RWPE1 (cell line): ENCODE data around the gene CDH16.
A peak's percentile ranks its signal among the peaks of the same experiment; 100 is the strongest.

Source experiments
- CTCF ChIA-PET: fragments of 350-600 bp; sonication (Branson Sonifier 250); formaldehyde crosslinking; extraction: SDS; loops from one replicate; lab custom pipeline; 2021; lab: Yijun Ruan, JAX
- POLR2A ChIA-PET: fragments of 400-600 bp; formaldehyde crosslinking; extraction: SDS; loops from one replicate; lab custom pipeline; 2020; ENCODE audit warnings: antibody characterized with exemption; ENCODE audit not compliant: low non-redundant PET; lab: Yijun Ruan, JAX
- DNase-seq: peaks from one replicate; pipeline ENCODE4 v3.0.0; 2012; ENCODE audit warnings: low spot score
- H3K27ac ChIP-seq: fragments of 450-650 bp; 2 replicates; pipeline ENCODE4 v1.5.1; 2017
- TF ChIP-seq, protein P1 (sequence below): fragments of 450-650 bp; conservative IDR thresholded peaks from 2 replicates; pipeline ENCODE4 v1.5.1; 2017; ENCODE audit warnings: low read depth, mild to moderate bottlenecking

The CDH16 gene

GRCh38 chr16:66904846-66905632 is 13.6 kb downstream of the CDH16 start:
- POLR2A ChIA-PET = no interaction called here
- CTCF ChIA-PET = interaction anchor here (2.8 kb wide), 1 partner anchor 10 kb away, joined by 23 read pairs; no protein-coding TSS in a partner anchor
- H3K27ac ChIP-seq = 0 out of 2 replicates have a peak overlapping the region, but pooled peaks have one; percentile 5
- DNase-seq = no peak
- TF ChIP-seq, protein P1, sequence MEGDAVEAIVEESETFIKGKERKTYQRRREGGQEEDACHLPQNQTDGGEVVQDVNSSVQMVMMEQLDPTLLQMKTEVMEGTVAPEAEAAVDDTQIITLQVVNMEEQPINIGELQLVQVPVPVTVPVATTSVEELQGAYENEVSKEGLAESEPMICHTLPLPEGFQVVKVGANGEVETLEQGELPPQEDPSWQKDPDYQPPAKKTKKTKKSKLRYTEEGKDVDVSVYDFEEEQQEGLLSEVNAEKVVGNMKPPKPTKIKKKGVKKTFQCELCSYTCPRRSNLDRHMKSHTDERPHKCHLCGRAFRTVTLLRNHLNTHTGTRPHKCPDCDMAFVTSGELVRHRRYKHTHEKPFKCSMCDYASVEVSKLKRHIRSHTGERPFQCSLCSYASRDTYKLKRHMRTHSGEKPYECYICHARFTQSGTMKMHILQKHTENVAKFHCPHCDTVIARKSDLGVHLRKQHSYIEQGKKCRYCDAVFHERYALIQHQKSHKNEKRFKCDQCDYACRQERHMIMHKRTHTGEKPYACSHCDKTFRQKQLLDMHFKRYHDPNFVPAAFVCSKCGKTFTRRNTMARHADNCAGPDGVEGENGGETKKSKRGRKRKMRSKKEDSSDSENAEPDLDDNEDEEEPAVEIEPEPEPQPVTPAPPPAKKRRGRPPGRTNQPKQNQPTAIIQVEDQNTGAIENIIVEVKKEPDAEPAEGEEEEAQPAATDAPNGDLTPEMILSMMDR = no peak

DNA sequence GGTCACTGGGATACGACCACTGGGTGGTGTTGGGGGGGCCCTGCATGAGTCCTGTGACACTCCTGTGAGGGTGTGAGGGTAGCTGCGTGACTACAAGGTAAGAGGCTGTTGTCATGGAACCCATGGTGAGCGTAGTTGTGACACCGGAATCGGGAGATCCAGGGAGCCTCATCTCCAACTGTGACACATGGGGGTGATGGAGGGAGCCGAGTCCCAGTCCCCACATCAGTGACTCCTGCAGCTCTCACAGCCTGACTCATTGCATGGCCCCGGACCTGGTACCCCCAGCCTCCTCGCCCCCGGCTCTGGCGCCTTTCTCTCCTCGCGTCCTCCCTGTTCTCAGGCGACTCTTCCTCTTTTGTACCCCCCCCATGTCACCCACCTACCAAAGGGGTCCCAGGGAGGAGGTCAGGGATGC is 14.2 kb downstream of the CDH16 start:
- no peak for DNase-seq
- TF ChIP-seq, protein P1 = no peak
- H3K27ac ChIP-seq = no peak overlapping the region
- POLR2A ChIA-PET = no interaction called here
- CTCF ChIA-PET = interaction anchor here (2.8 kb wide), 1 partner anchor 9 kb away, joined by 23 read pairs; no protein-coding TSS in a partner anchor

GRCh38 chr16:66903544-66904427 is 14.9 kb downstream of the CDH16 start:
- TF ChIP-seq, protein P1 = no peak
- no peak for DNase-seq
- ChIA-PET CTCF (interaction anchor here (2.8 kb wide), 1 partner anchor 9 kb away, joined by 23 read pairs; no protein-coding TSS in a partner anchor), POLR2A (no interaction called here)
- no peak overlapping the region for H3K27ac ChIP-seq

- ChIA-PET CTCF (interaction anchor here (2.8 kb wide), 1 partner anchor 8 kb away, joined by 23 read pairs; no protein-coding TSS in a partner anchor), POLR2A (no interaction called here)
- TF ChIP-seq, protein P1 = no peak
- no peak overlapping the region for H3K27ac ChIP-seq
- DNase-seq = no peak
Measured at GRCh38 chr16:66902648-66903543, 15.8 kb downstream of the CDH16 start.

DNA sequence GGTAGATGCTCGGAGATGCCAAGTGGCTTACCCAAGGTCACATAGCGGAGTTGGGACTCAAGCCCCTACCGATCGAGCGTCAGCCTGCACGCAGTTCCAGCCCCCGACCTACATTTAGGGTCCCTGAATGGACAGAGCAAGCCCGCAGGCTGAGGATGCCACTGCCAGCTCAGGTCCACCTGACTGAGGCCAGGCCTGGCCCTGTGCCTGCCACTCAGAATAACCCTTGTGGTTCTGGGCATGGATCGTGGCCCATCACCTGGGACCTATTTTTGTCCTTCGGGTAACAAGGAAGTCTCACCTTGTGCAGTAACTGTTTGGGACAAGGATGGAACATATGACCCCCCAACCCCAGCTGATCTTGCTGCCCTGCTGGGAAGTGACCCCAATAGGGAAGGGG is 17.1 kb downstream of the CDH16 start:
- TF ChIP-seq, protein P1 = no peak
- H3K27ac ChIP-seq = peak overlapping the region; percentile 60
- no peak for DNase-seq
- ChIA-PET POLR2A (no interaction called here), CTCF (no interaction called here)
